H1 (cell line): ENCODE measurements around the gene MCF2L. TPM values are rescaled to one million over a fixed set of nuclear protein-coding genes. Genes with fewer than 3 reads are reported as not detected.

ENCODE experiments used
- CREB1 ChIP-seq: IDR thresholded peaks from 2 replicates; pipeline ENCODE4 v1.6.1; 2012; ENCODE audit warnings: inconsistent platforms
- EP300 ChIP-seq, 2 experiments: IDR thresholded peaks; 1 replicate in 1 of 2; 2 replicates in 1 of 2; pipeline ENCODE4 v1.6.1; 2011 to 2012; ENCODE audit warnings: low read depth in 2 of 2, low read length in 2 of 2, mild to moderate bottlenecking in 2 of 2, borderline replicate concordance in 1 of 2, inconsistent platforms in 1 of 2, moderate library complexity in 1 of 2
- GABPA ChIP-seq: IDR thresholded peaks from 2 replicates; pipeline ENCODE4 v1.6.1; 2011; ENCODE audit warnings: mild to moderate bottlenecking, low read length, moderate library complexity, borderline replicate concordance; ENCODE audit not compliant: insufficient read depth
- GTF2F1 ChIP-seq: IDR thresholded peaks from 2 replicates; pipeline ENCODE4 v1.6.1; 2012; ENCODE audit warnings: low read depth, low read length, improper control_type of control experiment, borderline replicate concordance
- NANOG ChIP-seq: IDR thresholded peaks from 2 replicates; pipeline ENCODE4 v1.6.1; 2011; ENCODE audit warnings: low read length, low read depth, mild to moderate bottlenecking, inconsistent platforms; ENCODE audit not compliant: insufficient read depth, poor library complexity, severe bottlenecking
- SIX5 ChIP-seq: IDR thresholded peaks from 2 replicates; pipeline ENCODE4 v1.6.1; 2011; ENCODE audit warnings: mild to moderate bottlenecking, low read depth, low read length
- SP2 ChIP-seq: IDR thresholded peaks from 2 replicates; pipeline ENCODE4 v1.6.1; 2012; ENCODE audit warnings: mild to moderate bottlenecking, low read length, inconsistent platforms
- polyA plus RNA-seq, 7 experiments: library from polyadenylated mRNA; depleted of rRNA in 3 of 7; stranded (reverse) in 5 of 7; unstranded in 2 of 7; fragments of >200 nt in 5 of 7; fragments of 200-250 nt in 2 of 7; gene quantifications; 1 replicate in 5 of 7; 2 replicates in 1 of 7; 4 replicates in 1 of 7; pipeline versions ENCODE4 v1.2.1 to v1.2.3, GENCODE V29; 2011 to 2013; ENCODE audit warnings: missing spikeins in 2 of 7, mixed read lengths in 2 of 7
- total RNA-seq: library from RNA; stranded (reverse); fragmentation: NEBNext Ultra II Directional; extraction: Animal tissue kit (Norgen Biotek cat#: 25700); gene quantifications from 2 replicates; pipeline ENCODE4 v1.2.1, GENCODE V29; 2021
- TF ChIP-seq, protein P1 (sequence below), 3 experiments: IDR thresholded peaks; 1 replicate in 2 of 3; 2 replicates in 1 of 3; pipeline versions ENCODE4 v1.5.1 to v1.6.1; 2011; ENCODE audit warnings: low read length in 3 of 3, mild to moderate bottlenecking in 3 of 3, inconsistent platforms in 2 of 3, low read depth in 1 of 3, moderate library complexity in 1 of 3; ENCODE audit not compliant: insufficient read depth in 1 of 3; ENCODE audit errors: control extremely low read depth in 1 of 3

Gene MCF2L
- total and polyA plus RNA-seq, 2 of the 8 experiments (the other 6 are each of a cell fraction or from before 2014, with no cell fraction given), result 10.1 to 24.4 TPM

DNA sequence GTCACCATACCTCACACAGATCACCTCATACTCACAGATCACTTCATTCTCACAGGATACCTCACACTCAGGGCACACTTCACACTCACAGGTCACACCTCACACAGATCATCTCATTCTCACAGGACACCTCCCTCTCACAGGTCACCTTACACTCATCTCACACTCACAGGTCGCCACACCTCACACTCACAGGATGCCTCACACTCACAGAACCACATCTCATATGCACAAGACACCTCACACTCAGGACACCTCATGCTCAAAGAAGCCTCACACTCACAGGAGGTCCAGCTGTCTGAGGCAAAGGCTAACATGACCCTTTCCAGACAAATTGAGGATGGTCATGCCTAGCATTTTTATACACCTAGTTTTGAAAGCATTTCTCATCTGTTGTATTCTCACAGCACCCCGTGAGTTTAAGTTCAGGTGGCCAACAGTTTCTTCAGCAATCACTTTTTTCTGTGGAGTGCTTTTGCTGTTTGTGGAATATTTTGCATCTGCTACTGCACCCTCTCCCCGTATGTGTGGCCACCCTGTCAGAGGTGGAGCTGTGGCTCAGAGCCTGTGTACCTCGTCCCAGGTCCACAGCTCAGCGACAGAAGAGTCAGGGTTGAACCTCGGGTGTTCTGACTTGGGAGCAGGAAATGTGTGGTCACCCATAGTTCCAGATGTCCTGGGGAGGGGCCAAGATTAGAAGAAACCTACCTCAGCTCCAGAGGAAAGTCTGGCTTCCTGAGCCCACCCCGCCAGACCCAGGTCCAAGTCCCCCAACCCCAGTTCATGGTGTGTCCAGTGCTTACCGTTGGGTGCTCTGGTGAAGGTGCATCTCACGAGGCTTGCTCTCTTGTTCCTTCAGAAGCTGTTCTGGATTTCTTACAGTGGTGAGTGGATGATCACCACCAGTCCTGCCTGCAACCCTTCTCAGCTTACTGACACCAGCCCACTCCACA is 144.2 kb downstream of the MCF2L start (continued):
- TF ChIP-seq, protein P1, sequence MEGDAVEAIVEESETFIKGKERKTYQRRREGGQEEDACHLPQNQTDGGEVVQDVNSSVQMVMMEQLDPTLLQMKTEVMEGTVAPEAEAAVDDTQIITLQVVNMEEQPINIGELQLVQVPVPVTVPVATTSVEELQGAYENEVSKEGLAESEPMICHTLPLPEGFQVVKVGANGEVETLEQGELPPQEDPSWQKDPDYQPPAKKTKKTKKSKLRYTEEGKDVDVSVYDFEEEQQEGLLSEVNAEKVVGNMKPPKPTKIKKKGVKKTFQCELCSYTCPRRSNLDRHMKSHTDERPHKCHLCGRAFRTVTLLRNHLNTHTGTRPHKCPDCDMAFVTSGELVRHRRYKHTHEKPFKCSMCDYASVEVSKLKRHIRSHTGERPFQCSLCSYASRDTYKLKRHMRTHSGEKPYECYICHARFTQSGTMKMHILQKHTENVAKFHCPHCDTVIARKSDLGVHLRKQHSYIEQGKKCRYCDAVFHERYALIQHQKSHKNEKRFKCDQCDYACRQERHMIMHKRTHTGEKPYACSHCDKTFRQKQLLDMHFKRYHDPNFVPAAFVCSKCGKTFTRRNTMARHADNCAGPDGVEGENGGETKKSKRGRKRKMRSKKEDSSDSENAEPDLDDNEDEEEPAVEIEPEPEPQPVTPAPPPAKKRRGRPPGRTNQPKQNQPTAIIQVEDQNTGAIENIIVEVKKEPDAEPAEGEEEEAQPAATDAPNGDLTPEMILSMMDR (IDR thresholded peaks at IDR 0.05; ENCODE audit: control extremely low read depth in 1 of 3, insufficient read depth in 1 of 3, low read depth in 1 of 3, low read length in 3 of 3), result no peak
- TF ChIP-seq GTF2F1, result no peak
- no peak for TF ChIP-seq EP300 (IDR thresholded peaks at IDR 0.05; ENCODE audit: borderline replicate concordance in 1 of 2, low read depth in 2 of 2, low read length in 2 of 2)
- no peak for TF ChIP-seq GABPA
- TF ChIP-seq SIX5, result no peak
- TF ChIP-seq CREB1, result no peak
- no peak for TF ChIP-seq NANOG
- no peak for TF ChIP-seq SP2
